SKM-1 (cell line): ENCODE results near the gene KRTAP10-3.

Source experiments
- DNase-seq: peaks from one replicate; lab custom pipeline; 2025; ENCODE audit not compliant: unreplicated experiment; lab: John Stamatoyannopoulos, UW

KRTAP10-3 gene

GRCh38 chr21:44530221-44530902 is 28.2 kb downstream of the KRTAP10-3 start:
- DNase-seq = no peak

GRCh38 chr21:44529503-44530125 is 29.0 kb downstream of the KRTAP10-3 start:
- DNase-seq = no peak

- no peak for DNase-seq
Measured at GRCh38 chr21:44529011-44529421, 29.6 kb downstream of the KRTAP10-3 start.

DNA sequence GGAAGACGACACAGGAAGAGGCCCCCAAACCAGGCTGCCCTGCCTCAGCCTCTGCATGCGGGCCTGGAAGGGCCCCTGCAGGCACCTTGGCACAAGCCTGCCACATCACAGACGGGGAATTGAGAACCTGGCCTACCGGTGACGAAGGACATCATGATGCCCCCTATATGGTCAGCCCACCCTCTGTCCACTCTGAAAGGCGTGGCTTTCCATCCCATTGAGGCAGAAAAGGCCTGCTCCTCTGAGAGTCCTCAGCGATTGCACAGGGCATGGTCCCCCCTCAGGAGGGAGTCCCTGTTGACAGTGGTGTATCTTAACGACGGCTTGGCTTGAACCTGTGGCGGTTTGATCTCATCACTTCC is 30.0 kb downstream of the KRTAP10-3 start:
- no peak for DNase-seq

- DNase-seq = no peak
Measured at GRCh38 chr21:44527983-44528633, 30.5 kb downstream of the KRTAP10-3 start.

DNA sequence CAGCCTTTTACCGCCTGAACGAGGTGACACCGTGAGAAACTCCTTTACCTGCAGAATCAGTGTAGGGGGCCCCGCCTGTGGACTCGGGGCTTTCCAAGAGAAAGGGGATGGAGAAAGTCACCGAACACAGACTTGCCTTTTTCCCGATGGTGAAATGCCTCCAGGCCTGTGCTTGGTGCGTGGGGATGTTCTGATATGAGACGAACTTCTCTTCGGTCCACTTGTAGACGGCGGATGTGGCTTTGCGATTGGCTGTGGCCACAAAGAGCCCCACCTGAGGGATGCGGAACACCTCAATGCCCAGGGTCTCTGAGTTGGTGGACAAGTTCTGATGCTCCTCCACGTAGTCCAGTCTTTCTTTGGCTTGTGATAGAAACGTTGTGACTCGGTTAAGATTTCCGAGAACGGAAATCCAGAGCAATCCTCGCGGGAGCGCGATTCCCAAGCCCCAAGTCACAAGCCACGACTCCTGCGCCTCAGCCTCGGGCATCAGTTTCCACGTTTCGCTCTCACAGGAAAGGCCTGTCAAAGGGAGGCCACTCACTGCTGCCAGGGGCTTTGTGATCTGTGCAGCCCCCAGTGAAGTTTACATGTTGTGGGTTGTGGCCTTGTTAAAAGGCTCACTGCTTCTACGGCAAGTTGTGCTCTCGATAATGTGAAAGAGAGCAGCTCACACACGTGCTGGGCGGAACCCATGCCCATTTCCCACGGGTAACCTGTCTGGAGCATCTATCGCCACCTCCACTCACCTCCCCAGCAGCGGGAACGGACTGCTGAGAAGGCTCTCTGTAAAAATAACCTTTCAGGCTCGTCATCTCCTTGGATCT is 31.2 kb downstream of the KRTAP10-3 start:
- DNase-seq = no peak

GRCh38 chr21:44526096-44526997 is 32.2 kb downstream of the KRTAP10-3 start:
- no peak for DNase-seq

GRCh38 chr21:44525391-44526095 is 33.1 kb downstream of the KRTAP10-3 start:
- no peak for DNase-seq

DNA sequence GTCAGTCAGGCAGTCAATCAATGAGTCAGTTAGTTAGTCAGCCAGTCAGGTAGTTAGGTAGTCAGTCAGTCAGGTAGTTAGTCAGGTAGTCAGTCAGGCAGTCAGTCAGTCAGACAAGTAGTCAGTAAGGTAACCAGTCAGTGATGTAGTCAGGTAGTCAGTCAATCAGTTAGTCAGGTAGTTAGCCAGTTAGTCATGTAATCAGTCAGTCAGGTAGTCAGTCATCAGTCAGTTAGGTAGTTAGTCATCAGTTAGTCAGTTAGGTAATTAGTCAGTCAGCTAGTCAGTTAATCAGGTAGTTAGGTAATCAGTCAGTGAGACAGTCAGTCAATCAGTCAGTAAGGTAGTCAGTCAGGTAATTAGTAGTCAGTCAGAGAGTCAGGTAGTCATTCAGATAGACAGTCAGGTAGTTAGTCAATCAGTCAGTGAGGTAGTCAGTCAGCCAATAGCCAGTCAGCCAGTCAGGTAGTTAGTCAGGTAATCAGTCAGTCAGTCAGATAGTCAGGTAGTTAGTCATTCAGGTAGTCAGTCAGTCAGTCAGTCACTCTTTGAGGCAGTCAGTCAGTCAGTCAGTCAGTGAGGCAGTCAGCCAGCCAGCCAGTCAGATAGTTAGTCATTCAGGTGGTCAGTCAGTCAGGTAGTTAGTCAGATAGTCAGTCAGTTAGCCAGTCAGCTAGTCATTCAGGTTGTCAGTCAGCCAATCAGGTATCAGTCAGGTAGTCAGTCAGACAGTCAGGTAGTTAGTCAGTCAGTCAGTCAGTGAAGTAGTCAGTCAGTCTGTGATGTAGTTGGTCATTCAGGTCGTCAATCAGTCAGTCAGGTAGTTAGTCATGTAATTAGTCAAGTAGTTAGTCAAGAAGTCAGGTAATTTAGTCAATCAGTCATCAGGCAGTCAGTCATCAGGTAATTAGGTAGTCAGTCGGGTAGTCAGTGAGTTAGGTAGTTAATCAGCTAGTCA is 33.9 kb downstream of the KRTAP10-3 start:
- DNase-seq = no peak

- no peak for DNase-seq
Measured at GRCh38 chr21:44523567-44524413, 34.8 kb downstream of the KRTAP10-3 start.

DNA sequence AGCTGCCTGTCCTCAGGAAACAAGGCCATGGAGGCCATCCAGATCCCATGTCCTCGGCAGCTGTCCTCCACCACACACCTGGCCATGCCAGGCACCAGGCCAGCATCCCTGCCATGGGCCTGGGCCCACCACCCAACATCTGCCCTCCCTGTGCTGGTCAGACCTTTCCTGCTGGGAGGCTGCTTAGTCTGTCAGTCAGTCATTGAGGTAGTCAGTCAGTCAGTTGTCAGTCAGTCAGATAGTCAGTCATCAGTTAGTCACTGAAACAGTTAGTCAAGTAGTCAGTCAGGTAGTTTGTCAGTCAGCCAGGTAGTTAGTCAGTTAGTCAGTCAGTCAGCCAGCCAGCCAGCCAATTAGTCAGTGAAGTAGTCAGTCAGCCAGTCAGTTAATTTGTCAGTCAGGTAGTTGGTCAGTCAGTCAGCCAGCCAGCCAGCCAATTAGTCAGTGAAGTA is 35.8 kb downstream of the KRTAP10-3 start:
- DNase-seq = no peak

DNA sequence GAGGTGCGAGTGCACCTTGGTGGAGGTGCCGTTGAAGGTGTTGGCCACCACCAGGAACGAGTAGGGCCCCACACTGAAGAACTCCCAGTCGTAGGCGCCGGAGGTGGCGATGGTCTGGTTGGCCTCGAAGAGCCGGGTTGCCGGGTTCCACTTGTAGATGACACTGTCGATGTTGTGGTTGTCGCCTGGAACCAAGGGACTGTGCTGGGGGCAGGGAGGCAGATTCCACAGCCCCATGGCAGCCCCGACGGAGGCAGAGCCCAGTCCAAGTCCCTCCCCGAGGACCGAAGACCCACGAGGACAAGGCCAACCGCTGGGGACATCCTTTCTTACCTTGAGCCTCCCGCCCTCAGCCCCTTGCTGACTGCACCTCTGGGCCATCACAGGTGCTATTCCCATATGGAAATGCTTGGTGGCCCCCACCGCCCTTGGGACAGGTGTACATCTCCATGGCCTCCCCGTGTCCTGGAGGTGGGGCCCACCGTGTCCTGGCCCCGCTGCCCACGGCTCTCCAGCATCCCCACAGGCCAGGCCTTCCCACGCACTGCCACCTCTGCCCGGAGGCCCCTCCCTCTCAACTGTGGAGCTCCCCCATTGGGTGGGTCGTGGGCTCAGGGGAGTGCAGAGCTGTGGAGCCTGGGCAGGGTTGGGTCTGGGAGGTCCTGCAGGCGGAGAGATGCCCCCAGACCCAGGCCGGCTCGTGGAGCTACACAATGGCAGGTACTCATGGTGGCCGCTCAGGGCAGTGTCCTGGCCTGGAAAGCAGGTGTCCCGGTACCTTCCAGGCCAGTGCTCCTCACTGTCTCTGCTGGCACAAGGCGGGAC is 36.5 kb downstream of the KRTAP10-3 start:
- DNase-seq = no peak

- DNase-seq = no peak
Measured at GRCh38 chr21:44521301-44521927, 37.2 kb downstream of the KRTAP10-3 start.

DNA sequence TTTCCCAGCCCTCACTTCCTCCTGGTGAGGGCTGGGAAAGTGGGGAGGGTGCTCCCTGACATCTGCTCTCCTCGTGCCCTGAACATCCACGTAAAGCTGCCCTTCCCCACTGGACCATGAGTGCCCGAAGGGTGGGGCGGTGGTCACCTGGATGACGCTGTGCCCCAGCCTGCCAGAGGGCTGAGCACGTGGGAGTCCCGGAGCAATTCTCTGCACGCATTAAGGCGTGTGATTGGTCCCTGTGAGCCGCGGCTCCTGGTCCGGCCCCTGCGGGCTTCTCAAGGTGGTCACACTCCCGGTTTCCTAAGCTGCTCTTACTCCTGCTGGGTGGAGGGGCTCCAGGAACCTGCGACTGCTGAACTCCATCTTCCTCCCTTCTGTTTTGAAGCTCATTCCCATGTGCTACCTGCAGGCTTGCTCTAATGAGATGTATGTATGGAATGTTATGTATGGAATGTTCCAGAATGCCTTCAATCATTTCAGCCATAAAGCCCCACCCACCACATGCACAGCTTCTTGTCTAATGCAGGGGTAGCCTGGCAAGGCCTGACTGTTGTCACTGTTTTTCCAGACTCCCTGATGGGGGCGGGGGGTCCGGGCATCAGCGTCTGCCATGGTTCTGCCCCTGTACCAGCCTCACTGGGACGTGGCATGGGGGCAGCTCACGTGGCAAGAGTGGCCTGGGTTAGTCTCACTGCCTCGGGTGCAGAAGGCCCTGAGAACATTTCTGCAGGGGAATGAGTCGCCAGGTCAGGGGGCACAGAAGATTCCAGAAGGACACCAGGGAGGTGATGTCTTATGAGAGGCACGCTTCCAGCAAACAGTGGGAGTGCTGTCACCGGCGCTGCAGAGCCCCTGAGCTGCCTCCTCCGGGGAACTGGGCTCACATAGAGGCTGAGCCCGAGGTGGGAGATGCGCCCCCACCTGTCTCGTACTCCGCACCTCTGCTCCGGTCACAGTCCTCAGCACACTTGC is 38.0 kb downstream of the KRTAP10-3 start:
- DNase-seq = no peak
